ENCODE results near the gene NELFCD.
"Not testable (repeated sequence)": the region's sequence is repeated elsewhere in the genome, so short reads cannot be mapped to it uniquely, and the experiment has no call there.

The NELFCD gene

GRCh38 chr20:59027741-59028320 lies 46.8 kb downstream of the NELFCD start:
- DNase-seq, result no peak

GRCh38 chr20:59028812-59029211 lies 47.8 kb downstream of the NELFCD start:
- DNase-seq, result no peak

DNA sequence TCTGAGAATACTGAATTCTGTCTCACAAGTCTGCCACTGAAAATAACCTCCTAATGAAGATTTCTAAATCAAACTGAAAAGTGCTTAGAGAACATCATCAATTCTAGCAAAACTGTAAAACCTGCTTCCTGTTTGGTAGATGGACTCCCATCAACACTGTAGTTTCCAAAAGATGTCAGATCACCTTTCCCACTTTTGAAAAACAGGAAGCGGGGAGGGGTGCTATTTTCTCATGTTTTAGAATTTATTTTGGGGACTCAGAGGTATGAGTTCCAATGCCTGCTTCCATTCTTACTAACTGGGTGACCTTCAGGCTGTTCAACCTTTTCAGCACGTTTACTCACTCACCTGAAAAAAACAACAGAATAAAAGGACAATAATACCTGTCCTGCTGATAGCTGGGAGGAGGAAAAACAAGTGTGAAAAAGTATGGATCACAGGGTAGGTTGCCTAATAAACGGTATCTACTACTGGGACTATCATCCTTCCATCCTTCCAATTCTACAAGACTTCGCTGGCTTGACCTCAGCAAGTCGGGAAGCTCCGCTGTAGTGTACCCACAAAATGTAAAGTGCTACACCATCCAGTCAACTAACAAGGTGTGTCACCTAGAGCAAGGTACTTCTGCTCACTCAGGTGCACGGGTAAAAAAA lies 50.0 kb downstream of the NELFCD start:
- no peak for DNase-seq

DNA sequence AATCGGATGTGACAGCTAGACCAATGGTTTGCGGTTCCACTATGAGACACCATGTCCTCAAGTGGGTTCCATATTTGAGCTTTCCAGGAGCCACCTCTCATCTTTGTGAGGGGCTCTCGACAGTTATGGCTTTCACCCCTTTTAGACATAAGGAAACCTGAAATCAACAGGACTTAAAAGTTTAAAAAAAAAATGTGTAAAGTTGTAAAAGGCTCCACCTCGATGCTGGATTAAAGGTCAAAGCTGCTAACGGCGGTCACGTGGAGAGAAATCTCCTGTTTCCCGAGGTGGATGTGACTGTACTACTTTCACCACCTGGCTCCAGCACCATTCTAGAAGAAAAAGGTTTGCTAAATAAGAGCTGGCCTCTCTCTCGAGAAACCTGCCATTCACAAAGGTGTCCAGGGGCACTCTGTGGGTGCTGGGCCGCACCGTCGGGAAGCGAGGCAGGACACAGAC lies 50.5 kb downstream of the NELFCD start:
- DNase-seq, result peak in 1 of 2 donors; percentile 44

DNA sequence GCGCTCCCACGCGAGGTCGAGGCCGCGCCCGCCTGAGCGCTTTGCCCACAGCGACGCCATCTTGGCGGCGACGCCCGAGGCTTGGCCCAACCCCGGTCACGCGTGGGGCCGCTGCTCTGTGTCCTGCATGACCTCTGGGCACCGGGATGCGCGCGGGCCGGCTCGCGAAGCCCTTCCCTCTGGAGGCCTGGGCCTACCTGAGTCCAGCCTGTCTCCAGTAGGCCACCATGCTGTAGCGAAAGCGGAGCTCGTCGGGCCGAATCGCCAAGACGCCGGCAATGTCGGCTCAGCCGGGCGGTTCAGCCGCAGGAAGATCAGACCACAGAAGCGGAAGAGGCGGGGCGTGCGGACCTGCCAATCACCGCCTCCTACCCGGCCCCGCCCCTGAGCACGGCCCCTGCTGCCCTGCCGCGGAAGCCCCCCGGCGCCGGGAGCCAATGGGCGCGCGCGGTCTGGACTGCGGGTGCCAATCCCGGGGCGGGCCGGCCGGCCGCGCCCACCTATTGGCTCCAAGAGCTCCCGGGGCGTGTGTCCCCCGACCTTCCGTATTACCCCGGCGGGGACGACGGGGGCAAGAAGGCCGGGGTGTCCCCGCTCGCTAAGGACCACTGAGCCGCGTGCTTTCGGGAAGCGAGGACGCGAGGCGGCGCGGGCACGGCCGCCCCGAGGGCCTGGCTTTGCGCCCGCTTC lies 51.1 kb downstream of the NELFCD start, which contains the start of gene ATP5F1E:
ATP5F1E (minus strand) TSS at position 313 of the 690 bp plus-strand sequence; CDS start at position 229, 84 bp downstream.
- DNase-seq, result peak; percentile 98

GRCh38 chr20:59032713-59033059 lies 51.6 kb downstream of the NELFCD start:
- no peak for DNase-seq

DNA sequence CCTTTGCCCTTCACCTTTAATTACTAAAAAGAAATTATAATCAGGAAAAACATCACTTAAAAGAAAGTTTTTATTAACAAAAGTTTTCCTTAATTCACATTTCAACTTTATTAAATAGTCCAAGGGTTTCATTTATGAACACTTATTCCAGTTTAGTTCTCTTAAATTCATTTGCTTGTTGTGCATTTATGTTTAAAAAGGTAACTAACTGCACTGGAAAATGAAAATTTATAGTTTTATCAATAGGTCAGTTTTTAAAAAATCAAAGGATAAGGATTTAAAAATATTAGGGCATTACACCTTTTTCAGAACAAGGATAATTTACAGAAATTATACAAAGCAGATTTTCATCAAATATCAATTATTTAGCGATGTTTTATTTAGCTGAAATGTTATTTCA lies 52.0 kb downstream of the NELFCD start:
- no peak for DNase-seq

DNA sequence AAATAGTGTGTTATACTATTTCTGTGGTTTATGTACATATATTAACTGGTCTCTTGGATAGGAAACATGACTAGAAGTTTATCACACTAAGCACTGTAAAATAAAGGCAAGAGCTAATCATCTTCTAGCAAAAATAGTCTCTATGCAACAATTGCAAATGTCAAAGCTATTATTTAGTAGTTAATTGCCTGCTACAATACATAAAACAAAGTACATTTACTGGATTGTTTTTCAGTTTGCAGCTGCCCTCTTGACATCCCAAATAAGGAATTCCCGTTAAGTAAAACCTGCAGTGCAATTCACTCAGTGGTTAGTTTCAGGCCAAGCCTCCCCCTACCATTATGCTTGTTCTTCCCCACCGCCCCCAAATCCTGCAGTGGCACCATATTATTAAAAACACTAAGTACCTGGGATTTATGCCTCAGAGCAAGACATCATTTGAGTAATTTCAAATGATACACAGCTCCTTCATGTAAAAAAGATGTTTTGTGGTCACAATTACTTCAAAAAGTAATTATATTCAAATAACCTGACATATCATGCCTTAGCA lies 52.6 kb downstream of the NELFCD start:
- no peak for DNase-seq

DNA sequence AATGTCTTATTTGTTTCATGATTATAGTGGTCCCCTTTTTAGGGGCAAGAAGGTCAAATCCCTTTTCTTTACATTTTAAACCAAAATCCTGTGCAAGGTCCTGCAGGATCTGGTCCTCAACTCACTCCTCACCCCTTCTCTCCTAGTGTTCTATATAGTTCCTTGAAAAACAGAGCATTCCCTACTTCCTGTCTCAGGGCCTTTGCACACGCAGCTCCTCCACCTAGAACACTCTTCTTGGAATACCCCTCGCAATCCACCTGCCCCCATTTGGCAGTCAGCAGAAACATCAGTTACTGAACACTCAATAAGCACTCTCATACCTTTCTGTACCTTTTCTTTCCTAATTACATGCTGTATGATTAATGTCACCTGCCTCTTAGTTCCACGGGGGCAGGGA lies 54.3 kb downstream of the NELFCD start:
- DNase-seq, result no peak

DNA sequence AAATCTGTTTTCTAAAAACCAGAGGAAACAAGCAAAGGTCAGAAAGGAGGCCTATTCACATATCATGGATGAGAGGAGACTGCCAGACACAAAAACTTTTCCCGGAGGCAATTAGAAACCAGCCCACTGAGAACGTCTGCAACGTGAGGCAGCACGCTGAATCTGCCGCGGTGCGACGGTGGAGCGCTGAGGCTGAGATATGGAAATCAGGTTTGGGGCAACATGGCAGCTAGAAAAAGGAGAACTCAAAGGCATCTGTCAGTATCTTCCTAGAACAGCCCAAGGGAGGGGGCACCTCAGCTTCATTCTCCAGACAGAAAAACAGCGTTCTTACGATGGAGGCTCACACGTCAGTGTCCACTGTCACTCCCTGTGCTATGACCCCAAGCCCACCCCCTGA lies 56.3 kb downstream of the NELFCD start:
- no peak for DNase-seq

DNA sequence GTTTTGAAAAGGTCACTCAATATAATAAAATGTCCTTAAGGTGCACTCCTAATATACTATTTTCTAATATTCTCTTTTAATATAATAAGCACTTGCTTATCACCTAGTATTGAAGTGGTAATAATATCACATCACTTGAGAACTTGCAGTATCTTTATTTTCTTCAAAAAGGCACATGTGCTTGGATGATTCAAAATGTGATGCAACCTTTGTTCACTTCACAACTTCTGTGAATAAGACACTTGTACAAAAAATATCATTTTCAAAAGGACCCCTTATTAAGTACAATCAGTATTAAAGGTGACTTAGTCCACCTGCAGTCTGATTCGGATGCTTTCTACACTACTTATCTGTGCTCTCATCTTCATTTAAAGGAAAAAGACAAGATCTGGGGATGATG lies 58.2 kb downstream of the NELFCD start:
- DNase-seq, result no peak

- DNase-seq, result no peak
Observed at GRCh38 chr20:59040667-59041066, 59.6 kb downstream of the NELFCD start.

GRCh38 chr20:59041487-59041886 lies 60.4 kb downstream of the NELFCD start:
- not testable (repeated sequence) for DNase-seq

GRCh38 chr20:59042151-59042795 lies 61.2 kb downstream of the NELFCD start, which contains the start of gene PRELID3B:
Gene PRELID3B, minus strand, starts transcription at chr20:59042786. Its CDS starts 56 bp downstream, at chr20:59042730.
- DNase-seq, result peak in 1 of 2 donors; percentile 38

GRCh38 chr20:59042796-59043631 lies 62.0 kb downstream of the NELFCD start:
- peak; percentile 96 to 97 for DNase-seq

DNA sequence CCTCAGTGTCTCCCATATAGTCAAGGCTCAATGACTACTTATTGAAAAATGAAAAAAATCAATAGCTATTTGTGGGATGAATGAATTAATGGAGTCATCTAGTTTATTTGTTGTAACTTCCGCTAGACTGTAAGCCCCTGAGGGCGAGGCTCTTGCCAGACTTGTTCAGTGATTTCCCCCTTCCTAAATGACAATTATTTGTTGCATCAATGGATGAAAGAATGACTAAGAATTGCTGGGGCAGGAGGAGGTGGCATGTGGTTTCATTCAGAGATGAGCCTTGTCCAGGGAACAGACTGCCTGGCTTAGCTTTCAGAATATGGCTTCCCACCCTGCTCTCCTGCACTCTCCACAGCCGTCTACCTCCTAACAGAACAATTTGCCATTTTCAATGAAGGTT lies 62.6 kb downstream of the NELFCD start:
- DNase-seq, result peak in 1 of 2 donors; percentile 6

- no peak for DNase-seq
Observed at GRCh38 chr20:59044295-59044694, 63.2 kb downstream of the NELFCD start.
